AG09309 (cell line): Measurements from ENCODE around the gene TBC1D22A.

Source experiments
- DNase-seq: peaks from one replicate; pipeline ENCODE4 v3.0.0-alpha.2; 2010; ENCODE audit warnings: low read depth
- H3K4me3 ChIP-seq: 2 replicates; pipeline ENCODE4 v1.5.1; 2011; ENCODE audit warnings: mild to moderate bottlenecking, low read depth, low read length, moderate library complexity; ENCODE audit not compliant: control insufficient read depth
- CTCF ChIP-seq: IDR thresholded peaks from 2 replicates; pipeline ENCODE4 v1.5.1; 2011; ENCODE audit warnings: mild to moderate bottlenecking, low read depth, low read length, inconsistent platforms; ENCODE audit not compliant: insufficient read depth, control insufficient read depth; ENCODE audit errors: missing control alignments

The TBC1D22A gene

GRCh38 chr22:46726066-46726985 lies 36.1 kb upstream of the TBC1D22A start:
- no peak for TF ChIP-seq CTCF
- H3K4me3 ChIP-seq: no peak overlapping the region
- DNase-seq: no peak

DNA sequence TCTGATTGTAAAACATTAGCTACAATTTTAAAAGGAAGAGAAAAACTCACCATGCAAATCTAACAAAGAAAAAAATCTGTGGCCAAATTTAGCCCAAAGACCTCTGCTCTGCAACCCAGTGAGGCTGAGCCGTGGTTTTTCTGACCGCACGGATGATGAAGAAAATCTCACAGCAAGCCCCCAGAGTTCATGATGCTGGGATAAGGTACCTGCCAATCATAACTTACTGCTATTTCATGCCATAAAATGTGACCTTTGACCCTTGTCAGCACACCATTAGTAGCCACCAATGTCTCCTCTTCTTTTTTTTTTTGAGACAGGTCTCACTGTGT lies 35.5 kb upstream of the TBC1D22A start:
- H3K4me3 ChIP-seq: no peak overlapping the region
- DNase-seq: no peak
- TF ChIP-seq CTCF: no peak

DNA sequence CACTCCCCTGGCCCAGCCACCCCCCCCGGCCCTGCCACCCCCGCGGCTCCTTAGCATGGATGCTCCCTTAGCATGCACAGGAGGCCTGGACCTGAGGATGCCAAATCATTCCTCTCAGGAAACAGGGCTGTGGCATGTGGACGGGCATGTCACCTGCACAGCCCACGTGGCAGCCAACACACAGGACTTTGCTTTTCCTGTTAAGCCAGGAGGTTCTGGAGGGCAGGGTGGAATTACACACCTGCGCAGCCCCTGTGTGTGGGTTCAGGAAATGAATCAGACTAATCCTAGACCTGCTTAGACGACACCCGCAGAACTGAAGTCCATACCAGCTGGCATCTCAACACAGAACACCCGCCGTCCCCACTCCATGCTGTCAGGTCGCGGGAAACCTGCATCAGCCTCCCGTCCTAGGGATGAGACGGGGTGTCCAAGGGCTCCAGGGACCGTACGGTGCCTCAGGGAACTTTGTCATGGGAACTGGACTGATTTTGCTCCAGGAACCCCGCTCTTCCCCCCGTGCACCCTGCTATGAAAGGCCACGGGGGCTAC lies 34.6 kb upstream of the TBC1D22A start:
- H3K4me3 ChIP-seq: no peak overlapping the region
- no peak for TF ChIP-seq CTCF
- DNase-seq: no peak

- DNase-seq: no peak
- no peak overlapping the region for H3K4me3 ChIP-seq
- TF ChIP-seq CTCF: no peak
These were observed 34.0 kb upstream of the TBC1D22A start for GRCh38 chr22:46728470-46728869.

DNA sequence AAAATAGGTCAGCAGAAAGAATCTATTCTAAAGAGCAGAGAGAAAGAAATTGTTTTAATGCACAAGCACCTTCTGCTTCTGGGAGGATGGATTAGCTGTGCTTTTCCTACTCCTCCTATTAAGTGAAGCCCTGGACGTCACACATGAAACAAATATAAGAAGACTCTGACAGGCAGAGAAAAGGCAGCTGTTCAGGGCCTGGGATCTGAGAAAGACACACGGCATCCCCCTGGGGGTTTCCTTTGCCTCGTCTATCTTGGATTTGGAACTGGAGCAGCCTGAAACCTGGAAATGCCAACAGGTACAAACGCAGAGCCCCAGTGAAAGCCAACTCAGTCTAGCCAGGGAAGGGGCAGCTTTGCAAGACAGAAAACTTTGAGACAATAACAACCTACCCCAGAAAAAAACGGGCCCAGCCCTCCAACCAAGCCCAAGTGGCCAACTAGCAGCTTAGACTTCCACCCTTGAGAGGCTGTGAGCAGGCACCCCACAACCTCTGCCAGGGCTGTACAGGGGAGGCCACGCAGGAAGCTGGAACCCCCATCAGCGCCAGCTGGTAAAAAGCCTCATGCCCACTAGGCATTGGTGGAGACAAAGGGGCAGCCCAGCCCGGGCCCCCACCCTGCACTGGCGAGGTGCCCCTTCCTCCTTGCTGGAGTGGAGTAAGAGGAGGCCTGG lies 31.7 kb upstream of the TBC1D22A start:
- no peak overlapping the region for H3K4me3 ChIP-seq
- no peak for DNase-seq
- no peak for TF ChIP-seq CTCF

GRCh38 chr22:46731246-46732040 lies 31.0 kb upstream of the TBC1D22A start:
- no peak overlapping the region for H3K4me3 ChIP-seq
- no peak for TF ChIP-seq CTCF
- no peak for DNase-seq
